GM18511 (cell line): ENCODE data around the gene MGAT5.
"Not testable (repeated sequence)": the region's sequence is repeated elsewhere in the genome, so short reads cannot be mapped to it uniquely, and the experiment has no call there.

Experiments used
- ATAC-seq: cut with Tn5 transposase; IDR thresholded peaks from one replicate; pipeline ENCODE4 v1.9.1; 2021; ENCODE audit warnings: mild to moderate bottlenecking, moderate library complexity; ENCODE audit not compliant: unreplicated experiment

The MGAT5 gene

GRCh38 chr2:134275058-134275862 lies 21.4 kb downstream of the MGAT5 start:
- ATAC-seq, result peak; percentile 88

GRCh38 chr2:134276381-134277172 lies 22.7 kb downstream of the MGAT5 start:
- no peak for ATAC-seq

- ATAC-seq, result no peak
Measured at GRCh38 chr2:134277223-134277622, 23.4 kb downstream of the MGAT5 start.

- ATAC-seq, result no peak
Measured at GRCh38 chr2:134278553-134278952, 24.7 kb downstream of the MGAT5 start.

- ATAC-seq, result no peak
Measured at GRCh38 chr2:134279417-134279816, 25.5 kb downstream of the MGAT5 start.

- ATAC-seq, result no peak
Measured at GRCh38 chr2:134280231-134280630, 26.4 kb downstream of the MGAT5 start.

GRCh38 chr2:134280726-134281125 lies 26.9 kb downstream of the MGAT5 start:
- ATAC-seq, result no peak

- no peak for ATAC-seq
Measured at GRCh38 chr2:134281815-134282419, 28.0 kb downstream of the MGAT5 start.

GRCh38 chr2:134282629-134283400 lies 28.9 kb downstream of the MGAT5 start:
- peak; percentile 92 for ATAC-seq

GRCh38 chr2:134283661-134284060 lies 29.8 kb downstream of the MGAT5 start:
- no peak for ATAC-seq

- ATAC-seq, result no peak
Measured at GRCh38 chr2:134284119-134284670, 30.3 kb downstream of the MGAT5 start.

GRCh38 chr2:134287323-134287722 lies 33.5 kb downstream of the MGAT5 start:
- ATAC-seq, result peak; percentile 47

- no peak for ATAC-seq
Measured at GRCh38 chr2:134288814-134289213, 34.9 kb downstream of the MGAT5 start.

GRCh38 chr2:134289225-134289624 lies 35.4 kb downstream of the MGAT5 start:
- no peak for ATAC-seq

GRCh38 chr2:134290358-134290757 lies 36.5 kb downstream of the MGAT5 start:
- ATAC-seq, result peak; percentile 53

- ATAC-seq, result no peak
Measured at GRCh38 chr2:134292514-134292913, 38.6 kb downstream of the MGAT5 start.

- no peak for ATAC-seq
Measured at GRCh38 chr2:134293719-134294537, 40.1 kb downstream of the MGAT5 start.

GRCh38 chr2:134294598-134294997 lies 40.7 kb downstream of the MGAT5 start:
- not testable (repeated sequence) for ATAC-seq

- ATAC-seq, result no peak
Measured at GRCh38 chr2:134295441-134295840, 41.6 kb downstream of the MGAT5 start.

GRCh38 chr2:134296301-134296700 lies 42.4 kb downstream of the MGAT5 start:
- ATAC-seq, result no peak
